WTC11 (cell line): ENCODE results near the gene NDUFA13. TPM values are rescaled to one million over a fixed set of nuclear protein-coding genes. Genes with fewer than 3 reads are reported as not detected.

Experiments used
- ATAC-seq: fragments of 200-7000 bp; cut with Tn5 transposase; 2 replicates; pipeline ENCODE4 v1.10.0; 2021; ENCODE audit warnings: mild to moderate bottlenecking, moderate library complexity
- CTCF ChIA-PET: fragments of 300-600 bp; sonication (Branson Sonifier 250); formaldehyde crosslinking; loops from one replicate; lab custom pipeline; 2021; ENCODE audit warnings: antibody characterized with exemption; lab: Charles Lee
- POLR2A ChIA-PET: fragments of 350-600 bp; sonication (Branson Sonifier 250); formaldehyde crosslinking; loops from one replicate; lab custom pipeline; 2021; ENCODE audit warnings: antibody characterized with exemption; lab: Charles Lee
- DNase-seq: peaks from one replicate; pipeline ENCODE4 v3.0.0; 2021; ENCODE audit warnings: low spot score
- H3K27ac Mint-ChIP-seq: 2 replicates; pipeline ENCODE4 v1.8.0; 2021; ENCODE audit warnings: mixed read lengths
- H3K27me3 Mint-ChIP-seq: 2 replicates; pipeline ENCODE4 v1.8.0; 2021; ENCODE audit warnings: low read depth, mild to moderate bottlenecking, moderate library complexity, mixed read lengths
- H3K36me3 Mint-ChIP-seq: 2 replicates; pipeline ENCODE4 v1.8.0; 2021; ENCODE audit warnings: mixed read lengths
- H3K4me1 Mint-ChIP-seq: 2 replicates; pipeline ENCODE4 v1.8.0; 2022; ENCODE audit warnings: mixed read lengths
- H3K4me3 Mint-ChIP-seq: 2 replicates; pipeline ENCODE4 v1.8.0; 2021; ENCODE audit warnings: mild to moderate bottlenecking, moderate library complexity, mixed read lengths
- H3K9me3 Mint-ChIP-seq: 2 replicates; pipeline ENCODE4 v1.8.0; 2021; ENCODE audit warnings: mixed read lengths
- AFF4 ChIP-seq: sonication (generic); formaldehyde crosslinking; IDR thresholded peaks from 2 replicates; pipeline ENCODE4 v1.8.1; 2023; ENCODE audit warnings: mild to moderate bottlenecking, missing genetic modification reagents, borderline replicate concordance
- CREM ChIP-seq: sonication (generic); formaldehyde crosslinking; IDR thresholded peaks from 2 replicates; pipeline ENCODE4 v1.8.1; 2022; ENCODE audit warnings: mild to moderate bottlenecking, missing genetic modification reagents, moderate library complexity
- ERG ChIP-seq: fragments of 250-450 bp; sonication (Bioruptor Pico); IDR thresholded peaks from 2 replicates; pipeline ENCODE4 v1.8.0; 2021; ENCODE audit warnings: mild to moderate bottlenecking
- HMGA2 ChIP-seq: fragments of 250-450 bp; sonication (Bioruptor Pico); IDR thresholded peaks from 2 replicates; pipeline ENCODE4 v1.4.0; 2021; ENCODE audit warnings: mild to moderate bottlenecking, moderate library complexity
- KAT7 ChIP-seq: sonication (generic); formaldehyde crosslinking; IDR thresholded peaks from 2 replicates; pipeline ENCODE4 v1.8.1; 2023; ENCODE audit warnings: missing genetic modification reagents, mild to moderate bottlenecking, borderline replicate concordance
- MLX ChIP-seq: sonication (generic); formaldehyde crosslinking; IDR thresholded peaks from 2 replicates; pipeline ENCODE4 v1.8.1; 2023; ENCODE audit warnings: mild to moderate bottlenecking, missing genetic modification reagents, moderate library complexity
- NR3C1 ChIP-seq: sonication (generic); formaldehyde crosslinking; conservative IDR thresholded peaks from 2 replicates; pipeline ENCODE4 v1.8.1; 2023; ENCODE audit warnings: low read depth, mild to moderate bottlenecking, missing genetic modification reagents
- PRRX2 ChIP-seq: fragments of 250-450 bp; sonication (Bioruptor Pico); IDR thresholded peaks from 2 replicates; pipeline ENCODE4 v1.8.0; 2021; ENCODE audit warnings: mild to moderate bottlenecking
- RELA ChIP-seq: sonication (generic); formaldehyde crosslinking; IDR thresholded peaks from 2 replicates; pipeline ENCODE4 v1.8.1; 2022; ENCODE audit warnings: missing genetic modification reagents, mild to moderate bottlenecking, borderline replicate concordance
- RORB ChIP-seq: fragments of 250-450 bp; sonication (Bioruptor Pico); IDR thresholded peaks from 2 replicates; pipeline ENCODE4 v1.9.0; 2021; ENCODE audit warnings: mild to moderate bottlenecking
- SMAD3 ChIP-seq: sonication (generic); formaldehyde crosslinking; IDR thresholded peaks from 2 replicates; pipeline ENCODE4 v1.8.0; 2022; ENCODE audit warnings: missing genetic modification reagents, mild to moderate bottlenecking, borderline replicate concordance
- SMAD4 ChIP-seq: sonication (generic); formaldehyde crosslinking; IDR thresholded peaks from 2 replicates; pipeline ENCODE4 v1.8.0; 2022; ENCODE audit warnings: mild to moderate bottlenecking, missing genetic modification reagents
- USF2 ChIP-seq: sonication (generic); formaldehyde crosslinking; IDR thresholded peaks from 2 replicates; pipeline ENCODE4 v1.8.1; 2023; ENCODE audit warnings: mild to moderate bottlenecking, missing genetic modification reagents, moderate library complexity
- ZBTB21 ChIP-seq: sonication (generic); formaldehyde crosslinking; IDR thresholded peaks from 2 replicates; pipeline ENCODE4 v1.8.1; 2023; ENCODE audit warnings: mild to moderate bottlenecking, missing genetic modification reagents, borderline replicate concordance
- ZBTB43 ChIP-seq: sonication (generic); formaldehyde crosslinking; IDR thresholded peaks from 2 replicates; pipeline ENCODE4 v1.8.1; 2023; ENCODE audit warnings: mild to moderate bottlenecking, missing genetic modification reagents
- ZNF219 ChIP-seq: sonication (generic); formaldehyde crosslinking; IDR thresholded peaks from 2 replicates; pipeline ENCODE4 v1.8.0; 2023; ENCODE audit warnings: missing genetic modification reagents, mild to moderate bottlenecking, borderline replicate concordance
- ZNF317 ChIP-seq: sonication (generic); formaldehyde crosslinking; IDR thresholded peaks from 2 replicates; pipeline ENCODE4 v1.8.1; 2023; ENCODE audit warnings: low read depth, mild to moderate bottlenecking, moderate library complexity, missing genetic modification reagents, borderline replicate concordance
- total RNA-seq: library from RNA; stranded (reverse); gene quantifications from 3 replicates; pipeline ENCODE4 v1.2.3, GENCODE V29; 2021
- TF ChIP-seq, protein P1 (sequence below): fragments of 250-450 bp; sonication (Bioruptor Pico); IDR thresholded peaks from 2 replicates; pipeline ENCODE4 v1.9.0; 2021; ENCODE audit warnings: mild to moderate bottlenecking
- TF ChIP-seq, protein P2 (sequence below): fragments of 250-450 bp; sonication (Bioruptor Pico); conservative IDR thresholded peaks from 2 replicates; pipeline ENCODE4 v1.9.0; 2021; ENCODE audit warnings: mild to moderate bottlenecking

NDUFA13 gene
- total RNA-seq, 1 experiment from 2014 or later = 519 TPM

DNA sequence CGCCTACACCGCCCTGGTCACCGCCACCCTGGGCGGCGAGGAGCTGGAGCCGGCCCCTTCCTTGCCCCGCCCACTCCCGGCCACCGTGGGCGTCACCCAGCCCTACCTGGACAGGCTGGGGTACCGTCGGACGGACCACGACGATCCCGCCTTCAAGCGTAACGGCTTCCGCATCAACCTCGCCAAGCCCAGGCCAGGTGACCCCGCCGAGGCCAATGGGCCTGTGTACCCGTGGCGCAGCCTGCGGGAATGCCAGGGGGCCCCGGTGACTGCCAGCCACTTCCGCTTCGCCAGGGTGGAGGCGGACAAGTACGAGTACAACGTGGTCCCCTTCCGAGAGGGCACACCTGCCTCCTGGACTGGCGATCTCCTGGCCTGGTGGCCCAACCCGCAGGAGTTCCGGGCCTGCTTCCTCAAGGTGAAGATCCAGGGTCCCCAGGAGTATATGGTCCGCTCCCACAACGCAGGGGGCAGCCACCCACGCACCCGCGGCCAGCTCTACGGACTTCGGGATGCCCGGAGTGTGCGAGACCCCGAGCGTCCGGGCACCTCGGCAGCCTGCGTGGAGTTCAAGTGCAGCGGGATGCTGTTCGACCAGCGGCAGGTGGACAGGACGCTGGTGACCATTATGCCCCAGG lies 29.0 kb downstream of the NDUFA13 start:
- no peaks in the 10 kb centered on the region for H3K36me3 Mint-ChIP-seq
- TF ChIP-seq RELA (CRISPR knock-in tag) = no peak
- no peak for TF ChIP-seq USF2 (CRISPR knock-in tag)
- no peak for TF ChIP-seq RORB (CRISPR knock-in tag)
- TF ChIP-seq CREM (CRISPR knock-in tag) = no peak
- no peak for TF ChIP-seq ZNF219 (CRISPR knock-in tag)
- TF ChIP-seq KAT7 = no peak
- TF ChIP-seq ZBTB21 (CRISPR knock-in tag) = no peak
- TF ChIP-seq PRRX2 (CRISPR knock-in tag) = no peak
- TF ChIP-seq ZBTB43 (CRISPR knock-in tag) = no peak
- TF ChIP-seq, protein P1, sequence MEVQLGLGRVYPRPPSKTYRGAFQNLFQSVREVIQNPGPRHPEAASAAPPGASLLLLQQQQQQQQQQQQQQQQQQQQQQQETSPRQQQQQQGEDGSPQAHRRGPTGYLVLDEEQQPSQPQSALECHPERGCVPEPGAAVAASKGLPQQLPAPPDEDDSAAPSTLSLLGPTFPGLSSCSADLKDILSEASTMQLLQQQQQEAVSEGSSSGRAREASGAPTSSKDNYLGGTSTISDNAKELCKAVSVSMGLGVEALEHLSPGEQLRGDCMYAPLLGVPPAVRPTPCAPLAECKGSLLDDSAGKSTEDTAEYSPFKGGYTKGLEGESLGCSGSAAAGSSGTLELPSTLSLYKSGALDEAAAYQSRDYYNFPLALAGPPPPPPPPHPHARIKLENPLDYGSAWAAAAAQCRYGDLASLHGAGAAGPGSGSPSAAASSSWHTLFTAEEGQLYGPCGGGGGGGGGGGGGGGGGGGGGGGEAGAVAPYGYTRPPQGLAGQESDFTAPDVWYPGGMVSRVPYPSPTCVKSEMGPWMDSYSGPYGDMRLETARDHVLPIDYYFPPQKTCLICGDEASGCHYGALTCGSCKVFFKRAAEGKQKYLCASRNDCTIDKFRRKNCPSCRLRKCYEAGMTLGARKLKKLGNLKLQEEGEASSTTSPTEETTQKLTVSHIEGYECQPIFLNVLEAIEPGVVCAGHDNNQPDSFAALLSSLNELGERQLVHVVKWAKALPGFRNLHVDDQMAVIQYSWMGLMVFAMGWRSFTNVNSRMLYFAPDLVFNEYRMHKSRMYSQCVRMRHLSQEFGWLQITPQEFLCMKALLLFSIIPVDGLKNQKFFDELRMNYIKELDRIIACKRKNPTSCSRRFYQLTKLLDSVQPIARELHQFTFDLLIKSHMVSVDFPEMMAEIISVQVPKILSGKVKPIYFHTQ (CRISPR knock-in tag) = no peak
- no peak for TF ChIP-seq SMAD3
- no peak for TF ChIP-seq ERG (CRISPR knock-in tag)
- TF ChIP-seq, all 79 proteins: peak for 0
- H3K4me1 Mint-ChIP-seq = no peaks in the 10 kb centered on the region; the same call in 1 of the 2 replicates
- H3K4me3 Mint-ChIP-seq = no peak overlapping the region
- H3K27ac Mint-ChIP-seq = no peak overlapping the region
- DNase-seq = no peak
- CTCF ChIA-PET = interaction anchor here (3.2 kb wide), 1 partner anchor 9 kb away, joined by 23 read pairs; no protein-coding TSS in a partner anchor
- peaks cover 5% of the 10 kb centered on the region for H3K27me3 Mint-ChIP-seq
- ATAC-seq = no peak
- H3K9me3 Mint-ChIP-seq = no peaks in the 10 kb centered on the region
- POLR2A ChIA-PET = no interaction called here

DNA sequence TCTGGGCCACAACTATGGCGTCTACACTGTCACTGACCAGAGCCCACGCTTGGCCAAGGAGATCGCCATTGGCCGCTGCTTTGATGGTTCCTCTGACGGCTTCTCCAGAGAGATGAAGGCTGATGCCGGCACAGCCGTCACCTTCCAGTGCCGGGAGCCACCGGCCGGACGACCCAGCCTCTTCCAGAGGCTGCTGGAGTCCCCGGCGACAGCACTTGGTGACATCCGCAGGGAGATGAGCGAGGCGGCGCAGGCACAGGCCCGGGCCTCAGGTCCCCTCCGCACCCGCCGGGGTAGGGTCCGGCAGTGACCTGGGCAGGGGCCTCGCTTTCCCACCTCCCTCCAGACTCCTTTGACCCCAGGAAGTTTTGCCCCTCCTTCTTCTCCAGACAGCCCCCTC lies 29.7 kb downstream of the NDUFA13 start:
- no peak for ATAC-seq
- no peak overlapping the region for H3K4me3 Mint-ChIP-seq
- no peaks in the 10 kb centered on the region for H3K36me3 Mint-ChIP-seq
- no peaks in the 10 kb centered on the region for H3K4me1 Mint-ChIP-seq
- DNase-seq = peak; percentile 8
- ChIA-PET POLR2A (no interaction called here), CTCF (interaction anchor here (1.3 to 2.8 kb wide), 2 partner anchors 9 to 14 kb away, joined by 7 to 9 read pairs; no protein-coding TSS in a partner anchor)
- H3K27ac Mint-ChIP-seq = no peak overlapping the region
- peaks cover 2% of the 10 kb centered on the region for H3K27me3 Mint-ChIP-seq
- H3K9me3 Mint-ChIP-seq = no peaks in the 10 kb centered on the region
- TF ChIP-seq AFF4 (CRISPR knock-in tag) = no peak
- TF ChIP-seq, protein P2, sequence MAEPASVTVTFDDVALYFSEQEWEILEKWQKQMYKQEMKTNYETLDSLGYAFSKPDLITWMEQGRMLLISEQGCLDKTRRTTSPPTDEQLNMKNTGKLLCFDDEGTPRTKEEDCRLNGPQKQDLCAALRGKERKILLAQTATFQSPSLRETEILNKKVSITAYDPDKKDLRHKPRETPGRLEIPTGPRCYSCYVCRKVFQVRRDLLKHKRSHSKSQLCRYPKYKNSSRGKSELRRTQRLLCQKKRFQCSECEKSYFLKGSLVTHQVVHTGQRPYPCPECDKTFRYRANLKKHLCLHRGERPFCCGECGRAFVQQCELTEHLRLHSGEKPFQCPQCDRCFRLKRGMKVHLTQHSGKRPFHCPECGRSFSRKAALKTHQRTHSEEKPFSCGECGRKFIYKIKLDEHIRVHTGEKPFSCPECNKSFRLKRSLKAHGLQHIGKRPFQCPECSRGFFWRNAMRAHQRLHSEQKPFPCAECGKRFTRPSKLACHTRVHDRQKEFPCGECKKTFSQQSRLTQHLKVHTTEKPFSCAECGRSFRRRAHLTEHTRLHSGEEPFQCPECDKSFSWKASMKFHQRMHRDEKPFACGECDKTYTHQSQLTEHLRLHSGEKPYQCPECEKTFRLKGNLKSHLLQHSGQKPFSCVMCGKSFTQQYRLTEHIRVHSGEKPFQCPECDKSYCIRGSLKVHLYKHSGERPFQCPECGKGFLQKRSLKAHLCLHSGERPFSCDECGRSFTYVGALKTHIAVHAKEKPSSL (CRISPR knock-in tag) = no peak
- no peak for TF ChIP-seq NR3C1
- TF ChIP-seq HMGA2 (CRISPR knock-in tag) = no peak
- no peak for TF ChIP-seq SMAD4 (CRISPR knock-in tag)
- TF ChIP-seq MLX = no peak
- TF ChIP-seq ZNF317 = no peak
